Left lung (tissue), 10 donors: ENCODE results near the gene IKBKE. TPM values are rescaled to one million over a fixed set of nuclear protein-coding genes. Genes with fewer than 3 reads are reported as not detected.

Experiments used
- ATAC-seq: fragments of 200-7000 bp; cut with Tn5 transposase; one replicate; pipeline ENCODE4 v1.9.1; 2020; ENCODE audit warnings: moderate library complexity
- DNase-seq, 4 donors: peaks; one replicate each; pipeline ENCODE4 v3.0.0-alpha.2; 2013 to 2020
- H3K27ac ChIP-seq, 2 donors: fragments of 200-600 bp; sonication (generic) in 1 of 2; one replicate each; pipeline versions ENCODE4 v1.5.0 to v1.8.0; 2020 to 2021
- H3K27me3 ChIP-seq, 2 donors: fragments of 200-600 bp; sonication (generic) in 1 of 2; one replicate each; pipeline versions ENCODE4 v1.5.0 to v1.8.0; 2020 to 2021
- H3K36me3 ChIP-seq, 2 donors: fragments of 200-600 bp; sonication (generic) in 1 of 2; one replicate each; pipeline versions ENCODE4 v1.5.0 to v1.8.0; 2020 to 2021
- H3K4me1 ChIP-seq, 2 donors: fragments of 200-600 bp; one replicate each; pipeline ENCODE4 v1.8.0; 2021
- H3K4me3 ChIP-seq, 2 donors: fragments of 200-600 bp; sonication (generic) in 1 of 2; one replicate each; pipeline versions ENCODE4 v1.5.0 to v1.8.0; 2020 to 2021; ENCODE audit warnings: mild to moderate bottlenecking in 1 of 2
- H3K9me3 ChIP-seq, 2 donors: fragments of 200-600 bp; sonication (generic) in 1 of 2; one replicate each; pipeline versions ENCODE4 v1.5.0 to v1.8.0; 2020 to 2021
- intact Hi-C, 2 donors: fragments of 100-400 bp; cut with DNase I; formaldehyde crosslinking; loops; one replicate each; pipeline versions ENCODE4 v1.11.2 to v1.14.2; 2022
- polyA plus RNA-seq, 6 donors: library from polyadenylated mRNA; unstranded; fragments of 120-200 nt; gene quantifications; one replicate each; pipeline ENCODE4 v1.2.1, GENCODE V29; 2013; ENCODE audit not compliant: insufficient read length in 6 of 6
- total RNA-seq, 2 donors: library from RNA; stranded (reverse); fragmentation: NEBNext Ultra II Directional; extraction: Animal tissue kit (Norgen Biotek cat#: 25700); gene quantifications; one replicate each; pipeline ENCODE4 v1.2.1, GENCODE V29; 2021
- TF ChIP-seq, protein P1 (sequence below), 2 donors: fragments of 200-600 bp; sonication (generic) in 1 of 2; IDR thresholded peaks; one replicate each; pipeline versions ENCODE4 v1.5.0 to v1.8.0; 2021; ENCODE audit warnings: antibody characterized with exemption in 2 of 2
- donor health status: DM: no; HTN: yes; CAD: no.
- donor health status: DM: no; HTN: no; CAD: no.

The IKBKE gene
- total and polyA plus RNA-seq, 8 donors: 4.7 to 17.8 (median 7.8) TPM

DNA sequence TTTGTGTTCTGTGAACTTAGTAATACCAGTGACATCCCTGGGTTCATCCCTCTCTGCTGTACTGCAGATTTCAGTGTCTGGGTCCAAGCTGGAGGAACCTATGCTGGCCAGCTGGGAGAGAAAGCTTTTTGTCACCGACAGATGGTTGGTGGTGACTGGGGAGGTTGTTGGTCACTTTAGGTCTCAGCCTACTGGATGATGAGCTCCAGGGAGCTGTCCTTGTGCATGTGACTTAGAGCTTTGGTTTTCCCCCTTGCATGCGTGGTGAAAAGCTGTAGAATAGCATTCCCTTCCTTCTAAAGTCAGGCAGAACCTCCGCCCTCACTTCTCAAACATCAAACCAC lies 22.9 kb upstream of the IKBKE start:
- Histone ChIP-seq H3K9me3 (no peaks in the 10 kb centered on the region), H3K4me1 (no peaks in the 10 kb centered on the region), H3K27me3 (no peaks in the 10 kb centered on the region), H3K27ac (no peak overlapping the region), H3K4me3 (no peak overlapping the region), H3K36me3 (peaks cover 0 to 87% of the 10 kb centered on the region in 2 donors)
- intact Hi-C loops: no loop called here
- ATAC-seq (no peak), DNase-seq (no peak)
- TF ChIP-seq, protein P1, sequence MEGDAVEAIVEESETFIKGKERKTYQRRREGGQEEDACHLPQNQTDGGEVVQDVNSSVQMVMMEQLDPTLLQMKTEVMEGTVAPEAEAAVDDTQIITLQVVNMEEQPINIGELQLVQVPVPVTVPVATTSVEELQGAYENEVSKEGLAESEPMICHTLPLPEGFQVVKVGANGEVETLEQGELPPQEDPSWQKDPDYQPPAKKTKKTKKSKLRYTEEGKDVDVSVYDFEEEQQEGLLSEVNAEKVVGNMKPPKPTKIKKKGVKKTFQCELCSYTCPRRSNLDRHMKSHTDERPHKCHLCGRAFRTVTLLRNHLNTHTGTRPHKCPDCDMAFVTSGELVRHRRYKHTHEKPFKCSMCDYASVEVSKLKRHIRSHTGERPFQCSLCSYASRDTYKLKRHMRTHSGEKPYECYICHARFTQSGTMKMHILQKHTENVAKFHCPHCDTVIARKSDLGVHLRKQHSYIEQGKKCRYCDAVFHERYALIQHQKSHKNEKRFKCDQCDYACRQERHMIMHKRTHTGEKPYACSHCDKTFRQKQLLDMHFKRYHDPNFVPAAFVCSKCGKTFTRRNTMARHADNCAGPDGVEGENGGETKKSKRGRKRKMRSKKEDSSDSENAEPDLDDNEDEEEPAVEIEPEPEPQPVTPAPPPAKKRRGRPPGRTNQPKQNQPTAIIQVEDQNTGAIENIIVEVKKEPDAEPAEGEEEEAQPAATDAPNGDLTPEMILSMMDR (IDR thresholded peaks at IDR 0.05): no peak

DNA sequence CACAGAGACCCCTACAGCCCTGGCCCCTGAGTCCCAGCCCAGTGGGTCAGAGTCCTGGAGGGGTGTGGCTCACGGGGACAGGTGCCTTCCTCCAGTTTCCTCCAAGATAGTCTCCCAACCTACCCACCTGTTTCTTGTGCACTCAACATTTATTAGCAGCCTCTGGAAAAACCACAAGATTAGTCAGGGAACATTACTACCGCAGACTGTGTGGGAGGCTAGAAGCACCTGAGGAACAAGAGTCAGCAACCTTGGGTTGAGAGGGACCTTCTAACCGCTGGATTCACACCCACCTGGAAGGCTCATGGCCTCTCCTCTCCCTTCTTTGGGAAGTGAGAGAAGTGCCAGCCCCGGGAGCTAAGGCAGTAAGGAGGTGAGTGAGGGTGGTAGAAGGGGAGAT lies 22.5 kb upstream of the IKBKE start:
- peaks cover 0 to 87% of the 10 kb centered on the region in 2 donors for H3K36me3 ChIP-seq
- H3K27me3 ChIP-seq: no peaks in the 10 kb centered on the region
- intact Hi-C loops: no loop called here
- H3K9me3 ChIP-seq: no peaks in the 10 kb centered on the region
- TF ChIP-seq, protein P1 (IDR thresholded peaks at IDR 0.05): no peak
- H3K27ac ChIP-seq: no peak overlapping the region
- DNase-seq: no peak
- H3K4me3 ChIP-seq: no peak overlapping the region
- H3K4me1 ChIP-seq: no peaks in the 10 kb centered on the region
- no peak for ATAC-seq

DNA sequence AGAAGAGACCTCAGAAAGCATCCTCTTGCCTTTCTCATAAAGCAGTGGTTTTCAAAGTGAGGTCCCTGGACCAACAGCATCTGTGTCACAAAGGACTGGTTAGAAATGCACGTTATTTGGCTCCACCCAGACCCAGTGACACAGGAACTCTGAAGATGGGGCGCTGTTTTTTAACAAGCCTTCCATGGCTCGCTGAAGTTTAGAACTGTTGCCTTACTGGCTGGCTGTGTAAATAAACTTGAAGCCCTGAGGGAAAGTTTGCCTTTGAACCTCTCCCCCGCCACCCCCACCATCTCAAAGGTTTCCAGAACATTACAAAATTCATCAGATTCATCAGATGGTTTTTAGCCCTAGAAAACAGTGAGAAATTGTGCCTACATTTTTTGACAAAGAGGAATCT lies 21.8 kb upstream of the IKBKE start:
- TF ChIP-seq, protein P1 (IDR thresholded peaks at IDR 0.05): no peak
- ATAC-seq: no peak
- intact Hi-C loops: no loop called here
- H3K27ac ChIP-seq: no peak overlapping the region
- H3K36me3 ChIP-seq: peaks cover 0 to 87% of the 10 kb centered on the region in 2 donors
- H3K9me3 ChIP-seq: no peaks in the 10 kb centered on the region
- no peak overlapping the region for H3K4me3 ChIP-seq
- H3K4me1 ChIP-seq: no peaks in the 10 kb centered on the region
- no peak for DNase-seq
- no peaks in the 10 kb centered on the region for H3K27me3 ChIP-seq

DNA sequence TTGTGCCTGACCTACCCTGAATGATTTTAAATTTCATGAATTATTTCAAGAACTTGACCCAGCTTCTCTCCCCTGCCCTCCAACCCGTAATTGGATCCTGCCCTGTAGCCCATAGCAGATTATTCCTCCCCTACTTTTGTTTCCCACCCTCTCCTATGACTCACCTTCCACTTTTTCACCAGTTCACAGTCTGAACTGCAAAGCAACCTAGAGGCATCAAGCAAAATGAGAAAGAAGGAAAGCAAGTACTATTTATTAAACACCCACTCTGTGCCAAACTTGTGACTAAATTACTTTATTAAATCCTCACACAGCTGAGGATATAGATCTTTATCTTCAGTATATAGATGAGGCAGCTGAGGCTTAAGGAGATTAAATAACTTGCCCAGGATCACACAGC lies 20.7 kb upstream of the IKBKE start:
- H3K4me3 ChIP-seq: no peak overlapping the region
- no peak overlapping the region for H3K27ac ChIP-seq
- peaks cover 0 to 87% of the 10 kb centered on the region in 2 donors for H3K36me3 ChIP-seq
- no peaks in the 10 kb centered on the region for H3K9me3 ChIP-seq
- no peak for ATAC-seq
- TF ChIP-seq, protein P1 (IDR thresholded peaks at IDR 0.05): no peak
- H3K27me3 ChIP-seq: no peaks in the 10 kb centered on the region
- no peak for DNase-seq
- no peaks in the 10 kb centered on the region for H3K4me1 ChIP-seq
- intact Hi-C loops: no loop called here

DNA sequence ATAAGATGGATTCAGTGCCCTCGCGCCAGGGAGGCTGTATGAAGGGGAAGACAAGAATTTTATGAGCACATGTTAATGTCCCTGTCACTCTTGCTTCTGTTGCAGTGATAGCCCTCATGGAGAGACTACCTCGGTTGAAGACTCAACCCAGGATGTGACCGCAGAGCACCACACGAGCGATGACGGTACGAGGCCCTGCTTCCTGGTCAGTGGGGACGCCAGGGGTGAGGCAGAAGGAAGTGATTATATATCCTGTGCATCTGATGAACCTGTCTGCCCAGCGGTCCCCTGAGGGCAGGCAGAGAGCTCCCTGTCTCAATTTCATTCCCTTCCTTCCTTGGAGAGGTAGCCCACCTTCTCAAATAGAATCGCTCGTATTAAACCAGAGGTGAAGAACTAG lies 20.0 kb upstream of the IKBKE start:
- intact Hi-C loops: no loop called here
- H3K27ac ChIP-seq: no peak overlapping the region
- no peak for ATAC-seq
- DNase-seq: no peak
- TF ChIP-seq, protein P1 (IDR thresholded peaks at IDR 0.05): no peak
- H3K9me3 ChIP-seq: no peaks in the 10 kb centered on the region
- no peaks in the 10 kb centered on the region for H3K27me3 ChIP-seq
- H3K4me3 ChIP-seq: no peak overlapping the region
- H3K4me1 ChIP-seq: no peaks in the 10 kb centered on the region
- peaks cover 0 to 87% of the 10 kb centered on the region in 2 donors for H3K36me3 ChIP-seq
